HEK293 (cell line): ENCODE measurements around the gene MMP21.

ENCODE experiments used
- CTCF ChIA-PET: fragments of 350-600 bp; formaldehyde crosslinking; extraction: SDS; loops from one replicate; lab custom pipeline; 2021; ENCODE audit warnings: antibody characterized with exemption; lab: Yijun Ruan, JAX
- POLR2A ChIA-PET: fragments of 300-600 bp; formaldehyde crosslinking; extraction: SDS; loops from one replicate; lab custom pipeline; 2020; ENCODE audit warnings: antibody characterized with exemption, inconsistent platforms; lab: Yijun Ruan, JAX
- H3K27ac ChIP-seq: fragments of 200-500 bp; sonication (Bioruptor generic); 2 replicates; pipeline ENCODE4 v1.5.1; 2014; ENCODE audit warnings: low read depth, low read length, control low read depth, inconsistent platforms; ENCODE audit errors: extremely low read depth
- H3K36me3 ChIP-seq, 2 experiments: fragments of 200-500 bp in 1 of 2; sonication (Bioruptor generic) in 1 of 2; 1 replicate in 1 of 2; 2 replicates in 1 of 2; pipeline ENCODE4 v1.5.1; 2014 to 2017; ENCODE audit warnings: inconsistent platforms in 2 of 2, low read length in 2 of 2; ENCODE audit not compliant: control insufficient read depth in 2 of 2, insufficient read depth in 1 of 2
- H3K4me1 ChIP-seq: fragments of 200-500 bp; sonication (Bioruptor generic); 2 replicates; pipeline ENCODE4 v1.5.1; 2014; ENCODE audit warnings: mild to moderate bottlenecking, low read length, inconsistent platforms; ENCODE audit not compliant: control insufficient read depth, insufficient read depth
- H3K4me3 ChIP-seq: 2 replicates; pipeline ENCODE4 v1.5.1; 2011; ENCODE audit warnings: low read depth, mild to moderate bottlenecking, control low read depth, low read length, moderate library complexity
- H3K9me3 ChIP-seq: fragments of 200-500 bp; sonication (Bioruptor generic); 2 replicates; pipeline ENCODE4 v1.5.1; 2014; ENCODE audit warnings: low read depth, low read length, inconsistent platforms; ENCODE audit not compliant: control insufficient read depth, insufficient read depth
- KLF8 ChIP-seq: fragments of 450-650 bp; formaldehyde crosslinking; IDR thresholded peaks from 2 replicates; pipeline ENCODE4 v1.5.1; 2016; ENCODE audit warnings: missing biosample characterization, missing genetic modification characterization
- PRDM1 ChIP-seq: fragments of 450-650 bp; formaldehyde crosslinking; IDR thresholded peaks from 2 replicates; pipeline ENCODE4; 2016; ENCODE audit warnings: missing biosample characterization, missing genetic modification characterization
- SALL2 ChIP-seq: fragments of 450-650 bp; formaldehyde crosslinking; IDR thresholded peaks from 2 replicates; pipeline ENCODE4 v1.5.0; 2017; ENCODE audit warnings: missing biosample characterization, mild to moderate bottlenecking, missing genetic modification characterization, borderline replicate concordance
- TRIM28 ChIP-seq: IDR thresholded peaks from 2 replicates; pipeline ENCODE4 v1.6.1; 2011; ENCODE audit warnings: low read length, control low read depth, borderline replicate concordance
- YY1 ChIP-seq: fragments of 450-650 bp; formaldehyde crosslinking; IDR thresholded peaks from 2 replicates; pipeline ENCODE4 v1.5.1; 2018; ENCODE audit warnings: missing biosample characterization, missing genetic modification characterization
- ZEB2 ChIP-seq: fragments of 450-650 bp; formaldehyde crosslinking; IDR thresholded peaks from 2 replicates; pipeline ENCODE4 v1.5.1; 2016; ENCODE audit warnings: missing biosample characterization, missing genetic modification characterization
- ZNF423 ChIP-seq: fragments of 450-650 bp; formaldehyde crosslinking; IDR thresholded peaks from 2 replicates; pipeline ENCODE4 v1.5.1; 2016; ENCODE audit warnings: missing biosample characterization, missing genetic modification characterization
- ZNF544 ChIP-seq: fragments of 450-650 bp; formaldehyde crosslinking; IDR thresholded peaks from 2 replicates; pipeline ENCODE4 v1.5.0; 2017; ENCODE audit warnings: missing biosample characterization, missing genetic modification characterization
- ZNF596 ChIP-seq: fragments of 450-650 bp; IDR thresholded peaks from 2 replicates; pipeline ENCODE4 v1.5.0; 2018; ENCODE audit warnings: missing biosample characterization, mild to moderate bottlenecking, missing genetic modification characterization, moderate library complexity
- ZNF660 ChIP-seq: fragments of 450-650 bp; IDR thresholded peaks from 2 replicates; pipeline ENCODE4 v1.5.1; 2018; ENCODE audit warnings: missing biosample characterization, mild to moderate bottlenecking, missing genetic modification characterization
- TF ChIP-seq, protein P1 (sequence below): fragments of 450-650 bp; formaldehyde crosslinking; IDR thresholded peaks from 2 replicates; pipeline ENCODE4 v1.5.1; 2016; ENCODE audit warnings: missing biosample characterization, missing genetic modification characterization
- TF ChIP-seq, protein P2 (sequence below): fragments of 450-650 bp; formaldehyde crosslinking; conservative IDR thresholded peaks from 2 replicates; pipeline ENCODE4 v1.5.1; 2016; ENCODE audit warnings: low read depth, missing biosample characterization, missing genetic modification characterization
- TF ChIP-seq, protein P3 (sequence below): fragments of 450-650 bp; formaldehyde crosslinking; IDR thresholded peaks from 2 replicates; pipeline ENCODE4 v1.5.1; 2016; ENCODE audit warnings: missing biosample characterization, missing genetic modification characterization, borderline replicate concordance
- TF ChIP-seq, protein P4 (sequence below): fragments of 450-650 bp; formaldehyde crosslinking; conservative IDR thresholded peaks from 2 replicates; pipeline ENCODE4 v1.5.1; 2016; ENCODE audit warnings: low read depth, missing biosample characterization, missing genetic modification characterization
- TF ChIP-seq, protein P5 (sequence below): fragments of 450-650 bp; formaldehyde crosslinking; IDR thresholded peaks from 2 replicates; pipeline ENCODE4 v1.5.1; 2017; ENCODE audit warnings: missing biosample characterization, missing genetic modification characterization
- TF ChIP-seq, protein P6 (sequence below): fragments of 450-650 bp; formaldehyde crosslinking; IDR thresholded peaks from 2 replicates; pipeline ENCODE4 v1.5.1; 2017; ENCODE audit warnings: missing biosample characterization, mild to moderate bottlenecking, missing genetic modification characterization, moderate library complexity

Gene MMP21

DNA sequence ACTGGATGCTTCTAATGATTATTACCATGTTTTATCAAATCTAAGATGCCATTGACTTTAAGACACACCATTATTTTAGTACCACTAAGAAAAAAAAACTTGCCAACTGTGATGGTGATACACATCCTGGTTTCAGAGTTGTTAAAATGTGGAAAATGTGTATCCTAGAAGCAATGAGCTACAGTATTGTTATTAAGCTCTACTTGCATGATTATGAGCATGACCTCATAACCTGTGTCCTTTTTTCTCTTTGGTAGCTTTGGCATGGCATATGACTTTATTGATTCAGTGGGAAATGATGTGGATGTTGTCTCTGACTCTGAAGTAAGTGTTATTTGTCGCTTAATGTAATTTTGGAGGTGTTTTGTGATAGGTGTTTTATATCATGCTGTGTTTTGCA lies 52.8 kb downstream of the MMP21 start:
- peaks cover 66 to 69% of the 10 kb centered on the region in 2 experiments for H3K36me3 ChIP-seq
- no peak for TF ChIP-seq TRIM28
- no peak for TF ChIP-seq ZNF423
- TF ChIP-seq, protein P1, sequence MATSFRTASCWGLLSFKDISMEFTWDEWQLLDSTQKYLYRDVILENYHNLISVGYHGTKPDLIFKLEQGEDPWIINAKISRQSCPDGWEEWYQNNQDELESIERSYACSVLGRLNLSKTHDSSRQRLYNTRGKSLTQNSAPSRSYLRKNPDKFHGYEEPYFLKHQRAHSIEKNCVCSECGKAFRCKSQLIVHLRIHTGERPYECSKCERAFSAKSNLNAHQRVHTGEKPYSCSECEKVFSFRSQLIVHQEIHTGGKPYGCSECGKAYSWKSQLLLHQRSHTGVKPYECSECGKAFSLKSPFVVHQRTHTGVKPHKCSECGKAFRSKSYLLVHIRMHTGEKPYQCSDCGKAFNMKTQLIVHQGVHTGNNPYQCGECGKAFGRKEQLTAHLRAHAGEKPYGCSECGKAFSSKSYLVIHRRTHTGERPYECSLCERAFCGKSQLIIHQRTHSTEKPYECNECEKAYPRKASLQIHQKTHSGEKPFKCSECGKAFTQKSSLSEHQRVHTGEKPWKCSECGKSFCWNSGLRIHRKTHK (tag by site-specific recombination) = no peak
- TF ChIP-seq, protein P2, sequence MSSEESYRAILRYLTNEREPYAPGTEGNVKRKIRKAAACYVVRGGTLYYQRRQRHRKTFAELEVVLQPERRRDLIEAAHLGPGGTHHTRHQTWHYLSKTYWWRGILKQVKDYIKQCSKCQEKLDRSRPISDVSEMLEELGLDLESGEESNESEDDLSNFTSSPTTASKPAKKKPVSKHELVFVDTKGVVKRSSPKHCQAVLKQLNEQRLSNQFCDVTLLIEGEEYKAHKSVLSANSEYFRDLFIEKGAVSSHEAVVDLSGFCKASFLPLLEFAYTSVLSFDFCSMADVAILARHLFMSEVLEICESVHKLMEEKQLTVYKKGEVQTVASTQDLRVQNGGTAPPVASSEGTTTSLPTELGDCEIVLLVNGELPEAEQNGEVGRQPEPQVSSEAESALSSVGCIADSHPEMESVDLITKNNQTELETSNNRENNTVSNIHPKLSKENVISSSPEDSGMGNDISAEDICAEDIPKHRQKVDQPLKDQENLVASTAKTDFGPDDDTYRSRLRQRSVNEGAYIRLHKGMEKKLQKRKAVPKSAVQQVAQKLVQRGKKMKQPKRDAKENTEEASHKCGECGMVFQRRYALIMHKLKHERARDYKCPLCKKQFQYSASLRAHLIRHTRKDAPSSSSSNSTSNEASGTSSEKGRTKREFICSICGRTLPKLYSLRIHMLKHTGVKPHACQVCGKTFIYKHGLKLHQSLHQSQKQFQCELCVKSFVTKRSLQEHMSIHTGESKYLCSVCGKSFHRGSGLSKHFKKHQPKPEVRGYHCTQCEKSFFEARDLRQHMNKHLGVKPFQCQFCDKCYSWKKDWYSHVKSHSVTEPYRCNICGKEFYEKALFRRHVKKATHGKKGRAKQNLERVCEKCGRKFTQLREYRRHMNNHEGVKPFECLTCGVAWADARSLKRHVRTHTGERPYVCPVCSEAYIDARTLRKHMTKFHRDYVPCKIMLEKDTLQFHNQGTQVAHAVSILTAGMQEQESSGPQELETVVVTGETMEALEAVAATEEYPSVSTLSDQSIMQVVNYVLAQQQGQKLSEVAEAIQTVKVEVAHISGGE (tag by site-specific recombination) = no peak
- no peak for TF ChIP-seq PRDM1 (tag by site-specific recombination)
- no peak for TF ChIP-seq ZNF544 (tag by site-specific recombination)
- no peak for TF ChIP-seq ZNF660 (tag by site-specific recombination)
- TF ChIP-seq, protein P3, sequence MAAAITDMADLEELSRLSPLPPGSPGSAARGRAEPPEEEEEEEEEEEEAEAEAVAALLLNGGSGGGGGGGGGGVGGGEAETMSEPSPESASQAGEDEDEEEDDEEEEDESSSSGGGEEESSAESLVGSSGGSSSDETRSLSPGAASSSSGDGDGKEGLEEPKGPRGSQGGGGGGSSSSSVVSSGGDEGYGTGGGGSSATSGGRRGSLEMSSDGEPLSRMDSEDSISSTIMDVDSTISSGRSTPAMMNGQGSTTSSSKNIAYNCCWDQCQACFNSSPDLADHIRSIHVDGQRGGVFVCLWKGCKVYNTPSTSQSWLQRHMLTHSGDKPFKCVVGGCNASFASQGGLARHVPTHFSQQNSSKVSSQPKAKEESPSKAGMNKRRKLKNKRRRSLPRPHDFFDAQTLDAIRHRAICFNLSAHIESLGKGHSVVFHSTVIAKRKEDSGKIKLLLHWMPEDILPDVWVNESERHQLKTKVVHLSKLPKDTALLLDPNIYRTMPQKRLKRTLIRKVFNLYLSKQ (tag by site-specific recombination) = no peak
- no peak for TF ChIP-seq ZNF596 (tag by site-specific recombination)
- no peak for TF ChIP-seq KLF8
- TF ChIP-seq, protein P4, sequence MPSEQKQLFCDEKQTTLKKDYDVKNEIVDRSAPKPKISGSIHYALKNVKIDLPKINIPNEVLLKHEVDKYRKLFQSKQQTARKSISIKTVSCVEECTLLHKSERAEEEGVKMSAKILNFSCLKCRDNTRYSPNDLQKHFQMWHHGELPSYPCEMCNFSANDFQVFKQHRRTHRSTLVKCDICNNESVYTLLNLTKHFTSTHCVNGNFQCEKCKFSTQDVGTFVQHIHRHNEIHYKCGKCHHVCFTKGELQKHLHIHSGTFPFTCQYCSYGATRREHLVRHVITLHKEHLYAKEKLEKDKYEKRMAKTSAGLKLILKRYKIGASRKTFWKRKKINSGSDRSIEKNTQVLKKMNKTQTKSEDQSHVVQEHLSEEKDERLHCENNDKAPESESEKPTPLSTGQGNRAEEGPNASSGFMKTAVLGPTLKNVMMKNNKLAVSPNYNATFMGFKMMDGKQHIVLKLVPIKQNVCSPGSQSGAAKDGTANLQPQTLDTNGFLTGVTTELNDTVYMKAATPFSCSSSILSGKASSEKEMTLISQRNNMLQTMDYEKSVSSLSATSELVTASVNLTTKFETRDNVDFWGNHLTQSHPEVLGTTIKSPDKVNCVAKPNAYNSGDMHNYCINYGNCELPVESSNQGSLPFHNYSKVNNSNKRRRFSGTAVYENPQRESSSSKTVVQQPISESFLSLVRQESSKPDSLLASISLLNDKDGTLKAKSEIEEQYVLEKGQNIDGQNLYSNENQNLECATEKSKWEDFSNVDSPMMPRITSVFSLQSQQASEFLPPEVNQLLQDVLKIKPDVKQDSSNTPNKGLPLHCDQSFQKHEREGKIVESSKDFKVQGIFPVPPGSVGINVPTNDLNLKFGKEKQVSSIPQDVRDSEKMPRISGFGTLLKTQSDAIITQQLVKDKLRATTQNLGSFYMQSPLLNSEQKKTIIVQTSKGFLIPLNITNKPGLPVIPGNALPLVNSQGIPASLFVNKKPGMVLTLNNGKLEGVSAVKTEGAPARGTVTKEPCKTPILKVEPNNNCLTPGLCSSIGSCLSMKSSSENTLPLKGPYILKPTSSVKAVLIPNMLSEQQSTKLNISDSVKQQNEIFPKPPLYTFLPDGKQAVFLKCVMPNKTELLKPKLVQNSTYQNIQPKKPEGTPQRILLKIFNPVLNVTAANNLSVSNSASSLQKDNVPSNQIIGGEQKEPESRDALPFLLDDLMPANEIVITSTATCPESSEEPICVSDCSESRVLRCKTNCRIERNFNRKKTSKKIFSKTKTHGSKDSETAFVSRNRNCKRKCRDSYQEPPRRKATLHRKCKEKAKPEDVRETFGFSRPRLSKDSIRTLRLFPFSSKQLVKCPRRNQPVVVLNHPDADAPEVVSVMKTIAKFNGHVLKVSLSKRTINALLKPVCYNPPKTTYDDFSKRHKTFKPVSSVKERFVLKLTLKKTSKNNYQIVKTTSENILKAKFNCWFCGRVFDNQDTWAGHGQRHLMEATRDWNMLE (tag by site-specific recombination) = no peak
- TF ChIP-seq, protein P5, sequence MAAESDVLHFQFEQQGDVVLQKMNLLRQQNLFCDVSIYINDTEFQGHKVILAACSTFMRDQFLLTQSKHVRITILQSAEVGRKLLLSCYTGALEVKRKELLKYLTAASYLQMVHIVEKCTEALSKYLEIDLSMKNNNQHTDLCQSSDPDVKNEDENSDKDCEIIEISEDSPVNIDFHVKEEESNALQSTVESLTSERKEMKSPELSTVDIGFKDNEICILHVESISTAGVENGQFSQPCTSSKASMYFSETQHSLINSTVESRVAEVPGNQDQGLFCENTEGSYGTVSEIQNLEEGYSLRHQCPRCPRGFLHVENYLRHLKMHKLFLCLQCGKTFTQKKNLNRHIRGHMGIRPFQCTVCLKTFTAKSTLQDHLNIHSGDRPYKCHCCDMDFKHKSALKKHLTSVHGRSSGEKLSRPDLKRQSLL = no peak
- TF ChIP-seq, protein P6, sequence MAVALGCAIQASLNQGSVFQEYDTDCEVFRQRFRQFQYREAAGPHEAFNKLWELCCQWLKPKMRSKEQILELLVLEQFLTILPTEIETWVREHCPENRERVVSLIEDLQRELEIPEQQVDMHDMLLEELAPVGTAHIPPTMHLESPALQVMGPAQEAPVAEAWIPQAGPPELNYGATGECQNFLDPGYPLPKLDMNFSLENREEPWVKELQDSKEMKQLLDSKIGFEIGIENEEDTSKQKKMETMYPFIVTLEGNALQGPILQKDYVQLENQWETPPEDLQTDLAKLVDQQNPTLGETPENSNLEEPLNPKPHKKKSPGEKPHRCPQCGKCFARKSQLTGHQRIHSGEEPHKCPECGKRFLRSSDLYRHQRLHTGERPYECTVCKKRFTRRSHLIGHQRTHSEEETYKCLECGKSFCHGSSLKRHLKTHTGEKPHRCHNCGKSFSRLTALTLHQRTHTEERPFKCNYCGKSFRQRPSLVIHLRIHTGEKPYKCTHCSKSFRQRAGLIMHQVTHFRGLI (tag by site-specific recombination) = no peak
- TF ChIP-seq ZEB2 (tag by site-specific recombination) = no peak
- TF ChIP-seq SALL2 (tag by site-specific recombination) = no peak
- no peak for TF ChIP-seq YY1 (tag by site-specific recombination)
- TF ChIP-seq, all 188 proteins: peak for 0
- POLR2A ChIA-PET = no interaction called here
- Histone ChIP-seq H3K4me1 (peaks cover 7% of the 10 kb centered on the region), H3K4me3 (no peak overlapping the region), H3K9me3 (no peaks in the 10 kb centered on the region), H3K27ac (no peak overlapping the region)
- CTCF ChIA-PET = interaction anchor here (0.7 kb wide), 1 partner anchor 58 kb away, joined by 3 read pairs; no protein-coding TSS in a partner anchor
